ENCODE results near the gene CYSLTR2. TPM values are rescaled to one million over a fixed set of nuclear protein-coding genes. Genes with fewer than 3 reads are reported as not detected.

CYSLTR2 gene
- total and polyA plus RNA-seq, 2 of the 8 experiments (the other 6 are each of a cell fraction or from before 2014, with no cell fraction given): not detected

- Histone ChIP-seq H3K9me3 (ENCODE audit: insufficient read depth in 2 of 2, low read depth in 1 of 2, low read length in 1 of 2) (no peaks in the 10 kb centered on the region), H3K4me3 (ENCODE audit: extremely low read depth in 1 of 4, insufficient read depth in 2 of 4, low read depth in 3 of 4, low read length in 4 of 4) (no peak overlapping the region), H2AFZ (ENCODE audit: low read length) (no peak overlapping the region), H3K4me2 (ENCODE audit: insufficient read depth in 1 of 2, low read depth in 2 of 2, low read length in 2 of 2) (no peak overlapping the region), H3K4ac (replicated peaks; ENCODE audit: insufficient read length, low read depth, low read length) (no peak overlapping the region), H4K91ac (replicated peaks; ENCODE audit: insufficient read length, low read length) (no peak overlapping the region), H2BK20ac (ENCODE audit: low read length) (no peak overlapping the region), H4K5ac (ENCODE audit: insufficient read length, low read depth, low read length) (no peak overlapping the region), H2AK5ac (ENCODE audit: low read depth, low read length) (no peak overlapping the region), H3K36me3 (ENCODE audit: control insufficient read depth in 2 of 4, insufficient read depth in 4 of 4, low read length in 3 of 4) (no peaks in the 10 kb centered on the region), H3K27me3 (replicated peaks in 1 of 4; ENCODE audit: control insufficient read depth in 3 of 4, extremely low read depth in 1 of 4, insufficient read depth in 3 of 4, low read length in 3 of 4) (no peaks in the 10 kb centered on the region), H3K56ac (replicated peaks; ENCODE audit: insufficient read length, low read depth, low read length) (no peak overlapping the region), H3K27ac (ENCODE audit: low read depth, low read length) (no peak overlapping the region), H2BK12ac (ENCODE audit: low read depth, low read length) (no peak overlapping the region), H2BK5ac (ENCODE audit: low read depth, low read length) (no peak overlapping the region), H2BK15ac (ENCODE audit: low read length) (no peak overlapping the region), H3K18ac (ENCODE audit: extremely low read depth, low read length) (no peak overlapping the region), H3K79me1 (ENCODE audit: low read depth, low read length) (no peaks in the 10 kb centered on the region), H3K14ac (ENCODE audit: insufficient read length) (no peak overlapping the region), H3K4me1 (replicated peaks in 1 of 4; ENCODE audit: control insufficient read depth in 3 of 4, insufficient read depth in 4 of 4, low read length in 3 of 4) (peaks cover 0 to 5% (median 2%) of the 10 kb centered on the region in 4 experiments; a peak in 3 of 7 replicates), H3K79me2 (ENCODE audit: control insufficient read depth in 1 of 2, insufficient read depth in 2 of 2, low read length in 2 of 2) (no peaks in the 10 kb centered on the region), H4K8ac (ENCODE audit: extremely low read depth, insufficient read depth, low read length) (no peak overlapping the region), H3K23me2 (ENCODE audit: low read depth, low read length) (no peaks in the 10 kb centered on the region), H2BK120ac (replicated peaks; ENCODE audit: low read depth, low read length) (no peak overlapping the region), H3K9ac (replicated peaks in 1 of 4; ENCODE audit: extremely low read depth in 1 of 4, low read depth in 3 of 4, low read length in 3 of 4) (no peak overlapping the region), H3K23ac (ENCODE audit: insufficient read length) (no peak overlapping the region), H4K20me1 (replicated peaks in 1 of 2; ENCODE audit: control insufficient read depth in 1 of 2, insufficient read depth in 2 of 2, low read length in 2 of 2) (no peaks in the 10 kb centered on the region)
- CTCF ChIA-PET (ENCODE audit: partially characterized antibody): interaction anchor here (2.6 to 9.0 kb wide), 3 partner anchors 14 to 137 kb away, joined by 11 to 48 read pairs (median 44); no protein-coding TSS in a partner anchor
- FAIRE-seq (no peak), DNase-seq (ENCODE audit: low read depth in 1 of 2, low spot score in 2 of 2) (no peak)
- POLR2A ChIA-PET (ENCODE audit: partially characterized antibody): no interaction called here
- 71% methylated on average over 3 of the region's 3 CpGs; no CpG with 5 or more reads in 1 of the 2 experiments for WGBS, 2 experiments (ENCODE audit: extremely low coverage in 1 of 2, insufficient coverage in 1 of 2, insufficient read length in 1 of 2, insufficient replicate concordance in 2 of 2, low coverage in 1 of 2, low lambda C conversion rate in 2 of 2, missing lambda C conversion rate in 1 of 2)
- no peak for TF ChIP-seq BCL11A (IDR thresholded peaks at IDR 0.05; ENCODE audit: low read depth in 2 of 2, low read length in 2 of 2)
- TF ChIP-seq PHF8 (conservative IDR thresholded peaks at IDR 0.05; ENCODE audit: low read depth, low read length): no peak
- TF ChIP-seq SP4 (IDR thresholded peaks at IDR 0.05; ENCODE audit: low read length): no peak
- TF ChIP-seq SUZ12 (IDR thresholded peaks at IDR 0.05; ENCODE audit: low read length): no peak
- TF ChIP-seq RFX5 (IDR thresholded peaks at IDR 0.05; ENCODE audit: borderline replicate concordance, low read depth, low read length): no peak
- no peak for TF ChIP-seq TBP (IDR thresholded peaks at IDR 0.05; ENCODE audit: low read depth, low read length)
Measured at GRCh38 chr13:48735571-48735970, 81.8 kb downstream of the CYSLTR2 start.
